Measurements from ENCODE around the gene UCHL3.

GRCh38 chr13:75550159-75550567, 572 bp downstream of the UCHL3 start:
- TF ChIP-seq CTCF (IDR thresholded peaks at IDR 0.05; ENCODE audit: low read length) (no peak), EZH2 (optimal IDR thresholded peaks at IDR 0.05; ENCODE audit: low read depth, low read length) (no peak)

Measured in MM.1S (cell line).